ENCODE measurements around the gene ALX4.

The ALX4 gene

DNA sequence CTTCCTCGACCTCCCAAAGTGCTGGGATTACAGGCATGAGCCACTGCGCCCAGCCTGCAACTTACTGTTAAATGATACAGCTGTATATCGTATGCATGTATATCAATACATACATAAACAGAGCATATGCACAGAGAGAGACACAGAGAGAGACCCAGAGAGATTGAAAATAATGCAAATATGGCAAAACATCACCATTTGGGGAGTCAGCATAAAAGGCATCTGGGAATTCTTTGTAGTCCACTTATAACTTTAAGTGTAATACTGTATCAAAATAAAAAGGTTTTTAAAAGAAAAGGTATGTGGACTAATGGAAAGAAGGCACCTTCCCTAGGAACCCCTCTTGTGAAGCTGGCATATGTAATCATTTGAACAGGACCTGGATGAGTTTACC, 21.8 kb downstream of the ALX4 start:
- Histone ChIP-seq H3K4me1 (ENCODE audit: insufficient read depth, low read length) (no peaks in the 10 kb centered on the region), H3K4me3 (ENCODE audit: low read length) (no peak overlapping the region), H2AFZ (ENCODE audit: low read depth, low read length) (no peak overlapping the region), H3K36me3 (ENCODE audit: insufficient read depth, low read length) (no peaks in the 10 kb centered on the region), H3K9me3 (ENCODE audit: low read length) (no peaks in the 10 kb centered on the region), H3K27me3 (ENCODE audit: insufficient read depth, low read length) (peaks cover 9% of the 10 kb centered on the region)

- H3K36me3 ChIP-seq (ENCODE audit: insufficient read depth, low read length) = no peaks in the 10 kb centered on the region
- no peaks in the 10 kb centered on the region for H3K9me3 ChIP-seq (ENCODE audit: low read length)
- H2AFZ ChIP-seq (ENCODE audit: low read depth, low read length) = no peak overlapping the region
- H3K4me3 ChIP-seq (ENCODE audit: low read length) = no peak overlapping the region
- peaks cover 9% of the 10 kb centered on the region for H3K27me3 ChIP-seq (ENCODE audit: insufficient read depth, low read length)
- H3K4me1 ChIP-seq (ENCODE audit: insufficient read depth, low read length) = no peaks in the 10 kb centered on the region
These were observed 23.0 kb downstream of the ALX4 start for GRCh38 chr11:44286911-44287310.

GRCh38 chr11:44286268-44286880, 23.6 kb downstream of the ALX4 start:
- no peak overlapping the region for H3K4me3 ChIP-seq (ENCODE audit: low read length)
- H3K27me3 ChIP-seq (ENCODE audit: insufficient read depth, low read length) = peaks cover 9% of the 10 kb centered on the region
- H3K4me1 ChIP-seq (ENCODE audit: insufficient read depth, low read length) = no peaks in the 10 kb centered on the region
- no peaks in the 10 kb centered on the region for H3K36me3 ChIP-seq (ENCODE audit: insufficient read depth, low read length)
- no peak overlapping the region for H2AFZ ChIP-seq (ENCODE audit: low read depth, low read length)
- no peaks in the 10 kb centered on the region for H3K9me3 ChIP-seq (ENCODE audit: low read length)

DNA sequence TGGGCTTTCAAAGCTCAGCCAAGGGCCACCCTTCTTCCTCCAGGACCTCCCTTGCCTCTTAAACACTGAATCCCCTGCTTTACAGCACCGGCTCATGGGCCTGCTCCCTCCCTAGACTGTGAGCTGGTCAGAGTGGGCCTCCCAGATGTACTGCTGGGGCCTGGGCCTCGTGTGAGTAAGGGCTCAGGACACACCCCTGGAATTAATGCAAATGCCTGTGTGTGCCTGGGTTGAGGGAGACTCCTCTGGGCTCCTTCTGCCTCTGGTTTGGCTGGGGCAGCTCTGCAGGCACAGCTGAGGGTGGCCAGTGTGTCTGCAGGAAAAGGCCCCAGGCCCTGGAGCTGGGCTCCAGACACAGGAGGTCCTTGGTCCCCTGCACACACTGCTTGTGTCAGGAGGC, 24.2 kb downstream of the ALX4 start:
- Histone ChIP-seq H3K4me1 (ENCODE audit: insufficient read depth, low read length) (no peaks in the 10 kb centered on the region), H3K27me3 (ENCODE audit: insufficient read depth, low read length) (peaks cover 8% of the 10 kb centered on the region), H3K9me3 (ENCODE audit: low read length) (no peaks in the 10 kb centered on the region), H2AFZ (ENCODE audit: low read depth, low read length) (no peak overlapping the region), H3K4me3 (ENCODE audit: low read length) (no peak overlapping the region), H3K36me3 (ENCODE audit: insufficient read depth, low read length) (no peaks in the 10 kb centered on the region)

DNA sequence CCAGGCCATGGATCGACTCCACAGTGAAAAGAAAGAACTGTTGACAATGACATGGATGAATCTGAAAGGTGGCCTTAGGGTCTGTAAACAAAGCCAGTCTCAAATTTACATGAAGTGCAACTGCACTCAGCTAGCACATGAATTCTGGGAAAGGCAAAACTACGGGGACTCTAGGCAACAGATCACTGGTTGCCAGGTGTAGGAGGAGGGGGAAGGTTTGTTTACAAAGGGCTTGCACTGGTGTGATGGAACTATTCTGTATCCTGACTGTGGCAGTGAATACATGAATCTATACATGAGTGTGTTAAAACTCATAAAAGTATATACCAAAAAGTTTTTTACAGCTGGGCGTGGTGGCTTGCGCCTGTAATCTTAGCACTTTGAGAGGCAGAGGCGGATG, 27.3 kb downstream of the ALX4 start:
- Histone ChIP-seq H2AFZ (ENCODE audit: low read depth, low read length) (no peak overlapping the region), H3K36me3 (ENCODE audit: insufficient read depth, low read length) (no peaks in the 10 kb centered on the region), H3K4me3 (ENCODE audit: low read length) (no peak overlapping the region), H3K27me3 (ENCODE audit: insufficient read depth, low read length) (peaks cover 6% of the 10 kb centered on the region), H3K9me3 (ENCODE audit: low read length) (no peaks in the 10 kb centered on the region), H3K4me1 (ENCODE audit: insufficient read depth, low read length) (no peaks in the 10 kb centered on the region)

DNA sequence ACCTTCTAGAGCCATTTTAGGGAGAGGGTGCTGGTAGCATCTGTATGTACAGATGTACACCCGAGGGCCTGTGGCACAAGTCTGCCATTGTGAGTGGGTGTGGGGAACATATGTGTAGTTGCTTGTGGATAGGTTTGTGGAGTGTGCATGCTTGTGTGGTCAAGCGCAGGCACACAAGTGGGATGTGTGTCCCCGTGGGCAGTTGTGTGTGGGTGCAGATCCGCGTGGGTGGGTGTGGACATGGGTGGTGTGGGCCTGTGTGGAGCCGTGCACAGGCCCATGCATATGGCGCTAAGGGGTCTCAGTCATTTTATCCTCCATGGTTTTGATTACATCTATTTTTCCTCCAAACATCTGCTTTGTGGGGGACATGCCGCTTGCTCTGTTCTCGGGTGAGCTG, 28.8 kb downstream of the ALX4 start:
- Histone ChIP-seq H3K27me3 (ENCODE audit: insufficient read depth, low read length) (peaks cover 6% of the 10 kb centered on the region), H3K36me3 (ENCODE audit: insufficient read depth, low read length) (no peaks in the 10 kb centered on the region), H2AFZ (ENCODE audit: low read depth, low read length) (no peak overlapping the region), H3K4me3 (ENCODE audit: low read length) (no peak overlapping the region), H3K9me3 (ENCODE audit: low read length) (no peaks in the 10 kb centered on the region), H3K4me1 (ENCODE audit: insufficient read depth, low read length) (no peaks in the 10 kb centered on the region)

- Histone ChIP-seq H2AFZ (ENCODE audit: low read depth, low read length) (no peak overlapping the region), H3K36me3 (ENCODE audit: insufficient read depth, low read length) (no peaks in the 10 kb centered on the region), H3K4me1 (ENCODE audit: insufficient read depth, low read length) (no peaks in the 10 kb centered on the region), H3K9me3 (ENCODE audit: low read length) (no peaks in the 10 kb centered on the region), H3K27me3 (ENCODE audit: insufficient read depth, low read length) (peaks cover 6% of the 10 kb centered on the region), H3K4me3 (ENCODE audit: low read length) (no peak overlapping the region)
These were observed 29.7 kb downstream of the ALX4 start for GRCh38 chr11:44280257-44280656.

- no peaks in the 10 kb centered on the region for H3K4me1 ChIP-seq (ENCODE audit: insufficient read depth, low read length)
- no peaks in the 10 kb centered on the region for H3K36me3 ChIP-seq (ENCODE audit: insufficient read depth, low read length)
- H3K9me3 ChIP-seq (ENCODE audit: low read length) = no peaks in the 10 kb centered on the region
- no peak overlapping the region for H2AFZ ChIP-seq (ENCODE audit: low read depth, low read length)
- peaks cover 6% of the 10 kb centered on the region for H3K27me3 ChIP-seq (ENCODE audit: insufficient read depth, low read length)
- H3K4me3 ChIP-seq (ENCODE audit: low read length) = no peak overlapping the region
These were observed 30.5 kb downstream of the ALX4 start for GRCh38 chr11:44279483-44279882.

DNA sequence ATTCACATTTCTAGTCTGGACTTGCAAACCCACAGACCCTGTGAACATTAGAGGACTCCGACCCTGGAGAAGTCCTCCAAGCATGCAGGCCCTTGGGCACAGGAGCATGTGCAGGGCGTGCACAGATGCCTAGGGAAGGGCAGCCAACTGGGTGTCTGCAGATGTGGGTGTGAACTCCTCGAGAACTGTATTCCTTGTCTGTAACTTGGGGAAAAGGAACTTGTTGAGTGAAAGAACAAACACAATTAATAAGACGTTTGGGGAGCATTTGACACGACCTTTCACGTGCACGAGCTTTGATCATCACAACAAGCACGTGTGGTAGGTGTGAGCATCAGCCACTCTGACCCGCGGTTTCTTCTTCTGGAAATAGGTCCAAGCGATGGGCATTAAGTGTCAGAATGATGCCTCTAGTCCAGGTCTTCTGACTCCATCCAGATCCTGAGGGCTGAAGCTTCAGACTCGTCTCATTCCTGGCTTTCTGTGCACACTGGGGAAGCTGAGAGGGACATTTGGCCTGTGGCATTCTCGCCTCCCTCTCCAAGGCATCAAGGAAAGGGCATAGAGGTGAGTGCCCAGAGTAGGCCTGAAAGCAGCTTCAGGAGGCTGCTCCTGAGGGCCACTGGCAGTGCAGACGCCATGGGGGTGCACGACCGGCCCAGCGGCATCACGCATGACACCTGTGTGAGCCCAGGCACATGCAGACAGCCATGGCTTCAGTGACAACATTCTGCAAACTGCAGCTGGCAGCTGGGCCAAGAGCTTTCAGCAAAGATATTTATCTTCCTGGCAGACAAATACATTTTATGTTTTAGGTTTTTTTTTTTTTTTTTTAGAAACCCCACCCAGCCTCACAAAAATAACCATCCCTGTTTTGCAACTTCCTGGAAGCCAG, 32.5 kb downstream of the ALX4 start:
- no peaks in the 10 kb centered on the region for H3K36me3 ChIP-seq (ENCODE audit: insufficient read depth, low read length)
- H3K27me3 ChIP-seq (ENCODE audit: insufficient read depth, low read length) = peaks cover 6% of the 10 kb centered on the region
- H3K4me1 ChIP-seq (ENCODE audit: insufficient read depth, low read length) = no peaks in the 10 kb centered on the region
- H3K4me3 ChIP-seq (ENCODE audit: low read length) = no peak overlapping the region
- H3K9me3 ChIP-seq (ENCODE audit: low read length) = no peaks in the 10 kb centered on the region
- H2AFZ ChIP-seq (ENCODE audit: low read depth, low read length) = no peak overlapping the region

GRCh38 chr11:44275961-44276550, 33.9 kb downstream of the ALX4 start:
- peaks cover 6% of the 10 kb centered on the region for H3K27me3 ChIP-seq (ENCODE audit: insufficient read depth, low read length)
- no peak overlapping the region for H3K4me3 ChIP-seq (ENCODE audit: low read length)
- H3K9me3 ChIP-seq (ENCODE audit: low read length) = no peaks in the 10 kb centered on the region
- H3K4me1 ChIP-seq (ENCODE audit: insufficient read depth, low read length) = no peaks in the 10 kb centered on the region
- H3K36me3 ChIP-seq (ENCODE audit: insufficient read depth, low read length) = no peaks in the 10 kb centered on the region
- H2AFZ ChIP-seq (ENCODE audit: low read depth, low read length) = no peak overlapping the region

DNA sequence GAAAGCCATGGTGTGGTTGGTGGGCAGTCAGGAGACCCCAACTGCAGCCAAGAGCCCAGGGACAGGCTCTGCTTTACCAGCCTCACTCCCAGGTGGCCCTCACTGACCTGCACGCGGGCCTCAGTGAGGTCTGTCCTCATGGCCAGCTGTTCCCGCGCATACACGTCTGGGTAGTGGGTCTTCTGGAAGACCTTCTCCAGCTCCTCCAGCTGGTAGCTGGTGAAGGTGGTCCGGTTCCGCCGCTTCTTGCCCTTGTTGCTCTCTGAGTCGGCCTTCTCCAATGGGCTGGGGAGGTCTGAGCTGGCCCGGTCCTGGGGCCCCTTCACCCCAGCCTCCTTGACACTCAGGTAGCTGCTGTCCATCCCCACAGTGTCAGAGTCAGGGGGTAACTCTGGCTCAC, 34.7 kb downstream of the ALX4 start:
- H3K4me3 ChIP-seq (ENCODE audit: low read length) = no peak overlapping the region
- H2AFZ ChIP-seq (ENCODE audit: low read depth, low read length) = no peak overlapping the region

DNA sequence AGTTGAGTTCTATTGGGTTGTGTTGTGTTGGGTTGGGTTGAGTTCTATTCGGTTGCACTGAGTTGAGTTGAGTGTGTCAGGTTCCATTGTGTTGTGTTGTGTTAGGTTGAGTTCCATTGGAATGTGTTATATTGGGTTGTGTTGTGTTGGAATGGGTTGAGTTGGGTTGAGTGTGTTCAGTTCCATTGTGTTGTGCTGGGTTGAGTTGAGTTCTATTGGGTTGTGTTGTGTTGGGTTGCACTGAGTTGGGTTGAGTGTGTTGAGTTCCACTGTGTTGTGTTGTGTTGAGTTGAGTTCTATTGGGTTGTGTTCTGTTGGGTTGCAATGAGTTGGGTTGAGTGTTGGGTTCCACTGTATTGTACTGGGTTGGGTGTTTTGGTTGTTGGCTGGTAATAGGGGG, 35.5 kb downstream of the ALX4 start:
- Histone ChIP-seq H2AFZ (ENCODE audit: low read depth, low read length) (no peak overlapping the region), H3K27me3 (ENCODE audit: insufficient read depth, low read length) (peaks cover 6% of the 10 kb centered on the region), H3K36me3 (ENCODE audit: insufficient read depth, low read length) (no peaks in the 10 kb centered on the region), H3K4me1 (ENCODE audit: insufficient read depth, low read length) (no peaks in the 10 kb centered on the region), H3K9me3 (ENCODE audit: low read length) (no peaks in the 10 kb centered on the region), H3K4me3 (ENCODE audit: low read length) (no peak overlapping the region)

More for the DNA sequence above, 34.7 kb downstream of the ALX4 start:
- Histone ChIP-seq H3K27me3 (ENCODE audit: insufficient read depth, low read length) (peaks cover 6% of the 10 kb centered on the region), H3K9me3 (ENCODE audit: low read length) (no peaks in the 10 kb centered on the region), H3K36me3 (ENCODE audit: insufficient read depth, low read length) (no peaks in the 10 kb centered on the region), H3K4me1 (ENCODE audit: insufficient read depth, low read length) (no peaks in the 10 kb centered on the region)

- Histone ChIP-seq H3K36me3 (ENCODE audit: insufficient read depth, low read length) (no peaks in the 10 kb centered on the region), H3K9me3 (ENCODE audit: low read length) (no peaks in the 10 kb centered on the region), H3K27me3 (ENCODE audit: insufficient read depth, low read length) (no peaks in the 10 kb centered on the region), H2AFZ (ENCODE audit: low read depth, low read length) (no peak overlapping the region), H3K4me1 (ENCODE audit: insufficient read depth, low read length) (no peaks in the 10 kb centered on the region), H3K4me3 (ENCODE audit: low read length) (no peak overlapping the region)
These were observed 38.7 kb downstream of the ALX4 start for GRCh38 chr11:44271286-44271685.

Data from neuron (in vitro differentiated cells).